ENCODE data around the gene SENP7. TPM values are rescaled to one million over a fixed set of nuclear protein-coding genes. Genes with fewer than 3 reads are reported as not detected.

SENP7 gene
- polyA plus RNA-seq, 1 donor from 2014 or later = 273 TPM

GRCh38 chr3:101320475-101320874 lies 192.5 kb downstream of the SENP7 start, which contains the start of gene IMPG2:
TSS of gene IMPG2 (minus strand) at chr3:101320575. CDS start at chr3:101320372, 203 bp downstream.
- Histone ChIP-seq H3K9ac (ENCODE audit: low read length) (no peak within 1 kb of the TSS), H3K79me2 (replicated peaks; ENCODE audit: insufficient read depth, low read length) (no peaks in the 10 kb centered on the region), H3K27me3 (ENCODE audit: insufficient read depth, low read depth, low read length) (no peaks in the 10 kb centered on the region), H3K4me2 (ENCODE audit: low read length) (no peak within 1 kb of the TSS), H2AFZ (ENCODE audit: low read depth, low read length) (no peak within 1 kb of the TSS), H3K9me2 (ENCODE audit: insufficient read depth, low read length) (no peaks in the 10 kb centered on the region), H3K4me3 (ENCODE audit: low read length) (no peak within 1 kb of the TSS), H3K9me3 (ENCODE audit: low read length) (no peaks in the 10 kb centered on the region), H3K27ac (ENCODE audit: low read length) (no peak within 1 kb of the TSS), H3K36me3 (ENCODE audit: insufficient read depth, low read length) (no peaks in the 10 kb centered on the region), H4K20me1 (ENCODE audit: insufficient read depth) (no peaks in the 10 kb centered on the region), H3F3A (ENCODE audit: insufficient read depth, low read length, poor library complexity, severe bottlenecking) (no peaks in the 10 kb centered on the region)
- no peak for TF ChIP-seq CTCF (IDR thresholded peaks at IDR 0.05; ENCODE audit: poor library complexity, severe bottlenecking)
- TF ChIP-seq REST (IDR thresholded peaks at IDR 0.05; ENCODE audit: borderline replicate concordance) = no peak
- TF ChIP-seq RAD21 (conservative IDR thresholded peaks at IDR 0.05) = no peak
- TF ChIP-seq MXI1 (conservative IDR thresholded peaks at IDR 0.05; ENCODE audit: poor library complexity, severe bottlenecking) = no peak
- no peak for TF ChIP-seq EZH2 (IDR thresholded peaks at IDR 0.05; ENCODE audit: borderline replicate concordance, insufficient read depth, low read length, poor library complexity, severe bottlenecking)
- no peak for TF ChIP-seq EP300 (conservative IDR thresholded peaks at IDR 0.05; ENCODE audit: poor library complexity, severe bottlenecking)
- TF ChIP-seq TAF1 (IDR thresholded peaks at IDR 0.05; ENCODE audit: low read depth) = no peak
- no peak for TF ChIP-seq POLR2AphosphoS5 (IDR thresholded peaks at IDR 0.05)
- TF ChIP-seq SMC3 (conservative IDR thresholded peaks at IDR 0.05; ENCODE audit: poor library complexity) = no peak

- no peaks in the 10 kb centered on the region for H3K27me3 ChIP-seq (ENCODE audit: insufficient read depth, low read depth, low read length)
- no peaks in the 10 kb centered on the region for H3K79me2 ChIP-seq (replicated peaks; ENCODE audit: insufficient read depth, low read length)
- H3K9me3 ChIP-seq (ENCODE audit: low read length) = no peaks in the 10 kb centered on the region
- H3K9me2 ChIP-seq (ENCODE audit: insufficient read depth, low read length) = no peaks in the 10 kb centered on the region
- H3K4me3 ChIP-seq (ENCODE audit: low read length) = no peak overlapping the region
- no peak overlapping the region for H3K27ac ChIP-seq (ENCODE audit: low read length)
- no peak overlapping the region for H2AFZ ChIP-seq (ENCODE audit: low read depth, low read length)
- no peak overlapping the region for H3K9ac ChIP-seq (ENCODE audit: low read length)
- H4K20me1 ChIP-seq (ENCODE audit: insufficient read depth) = no peaks in the 10 kb centered on the region
- no peaks in the 10 kb centered on the region for H3K36me3 ChIP-seq (ENCODE audit: insufficient read depth, low read length)
- no peak overlapping the region for H3K4me2 ChIP-seq (ENCODE audit: low read length)
- H3F3A ChIP-seq (ENCODE audit: insufficient read depth, low read length, poor library complexity, severe bottlenecking) = no peaks in the 10 kb centered on the region
- TF ChIP-seq CTCF (IDR thresholded peaks at IDR 0.05; ENCODE audit: poor library complexity, severe bottlenecking) (no peak), TAF1 (IDR thresholded peaks at IDR 0.05; ENCODE audit: low read depth) (no peak), EZH2 (IDR thresholded peaks at IDR 0.05; ENCODE audit: borderline replicate concordance, insufficient read depth, low read length, poor library complexity, severe bottlenecking) (no peak), RAD21 (conservative IDR thresholded peaks at IDR 0.05) (no peak), EP300 (conservative IDR thresholded peaks at IDR 0.05; ENCODE audit: poor library complexity, severe bottlenecking) (no peak), REST (IDR thresholded peaks at IDR 0.05; ENCODE audit: borderline replicate concordance) (no peak), MXI1 (conservative IDR thresholded peaks at IDR 0.05; ENCODE audit: poor library complexity, severe bottlenecking) (no peak), SMC3 (conservative IDR thresholded peaks at IDR 0.05; ENCODE audit: poor library complexity) (no peak), POLR2AphosphoS5 (IDR thresholded peaks at IDR 0.05) (no peak)
Observed at GRCh38 chr3:101319531-101319930, 193.5 kb downstream of the SENP7 start.

All from neural cell (in vitro differentiated cells).